PC-9 (cell line): ENCODE measurements around the gene KBTBD13. TPM values are rescaled to one million over a fixed set of nuclear protein-coding genes. Genes with fewer than 3 reads are reported as not detected.

ENCODE experiments used
- BruUV-seq: library from RNA; stranded (reverse); fragments of 400-500 nt; replicated peaks from 2 replicates; lab custom pipeline; 2021; lab: Mats Ljungman, UMichigan
- CTCF ChIA-PET: fragments of 300-600 bp; sonication (Branson Sonifier 250); formaldehyde crosslinking; loops from one replicate; lab custom pipeline; 2022; ENCODE audit warnings: antibody characterized with exemption; lab: Charles Lee
- POLR2A ChIA-PET: fragments of 300-600 bp; sonication (Branson Sonifier 250); formaldehyde crosslinking; loops from one replicate; lab custom pipeline; 2022; ENCODE audit warnings: antibody characterized with exemption; ENCODE audit not compliant: unreplicated experiment; lab: Charles Lee
- DNase-seq, 2 experiments: peaks; one replicate each; pipeline versions ENCODE4 v3.0.0 to v3.0.0-alpha.2; 2015 to 2022; ENCODE audit warnings: mixed read lengths in 1 of 2
- H2AFZ ChIP-seq: fragments of 200-600 bp; sonication (generic); 2 replicates; pipeline ENCODE4 v1.8.1; 2017; ENCODE audit warnings: antibody characterized with exemption
- H3F3A ChIP-seq: fragments of 200-600 bp; sonication (generic); 2 replicates; pipeline ENCODE4 v1.8.1; 2017; ENCODE audit warnings: antibody characterized with exemption, mild to moderate bottlenecking, low read depth; ENCODE audit not compliant: insufficient read depth
- H3K27ac ChIP-seq: fragments of 200-600 bp; sonication (generic); 2 replicates; pipeline ENCODE4 v1.6.1; 2016; ENCODE audit warnings: mixed run types
- H3K27me3 ChIP-seq: fragments of 200-600 bp; sonication (generic); 2 replicates; pipeline ENCODE4 v1.6.1; 2016; ENCODE audit warnings: low read depth, mixed run types; ENCODE audit not compliant: insufficient read depth
- H3K36me3 ChIP-seq: fragments of 200-600 bp; sonication (generic); 2 replicates; pipeline ENCODE4 v1.6.1; 2016; ENCODE audit warnings: low read depth, mixed run types
- H3K4me1 ChIP-seq: fragments of 200-600 bp; sonication (generic); replicated peaks from 2 replicates; pipeline ENCODE4 v1.6.1; 2016; ENCODE audit warnings: mixed run types; ENCODE audit not compliant: insufficient read depth
- H3K4me2 ChIP-seq: fragments of 200-600 bp; sonication (generic); 2 replicates; pipeline ENCODE4 v1.6.1; 2017; ENCODE audit warnings: mixed run types
- H3K4me3 ChIP-seq: fragments of 200-600 bp; sonication (generic); 2 replicates; pipeline ENCODE4 v1.6.1; 2016; ENCODE audit warnings: mixed run types
- H3K79me2 ChIP-seq: fragments of 200-600 bp; sonication (generic); 2 replicates; pipeline ENCODE4 v1.6.1; 2017; ENCODE audit warnings: low read depth, mixed run types
- H3K9me2 ChIP-seq: fragments of 200-600 bp; sonication (generic); 2 replicates; pipeline ENCODE4 v1.8.1; 2017; ENCODE audit warnings: mild to moderate bottlenecking; ENCODE audit not compliant: insufficient read depth
- H3K9me3 ChIP-seq: fragments of 200-600 bp; sonication (generic); 2 replicates; pipeline ENCODE4 v1.8.1; 2016; ENCODE audit warnings: low read depth; ENCODE audit not compliant: insufficient read depth
- H4K20me1 ChIP-seq: fragments of 200-600 bp; sonication (generic); 2 replicates; pipeline ENCODE4 v1.8.1; 2017; ENCODE audit not compliant: insufficient read depth
- EZH2 ChIP-seq: fragments of 200-600 bp; sonication (generic); IDR thresholded peaks from 2 replicates; pipeline ENCODE4 v1.8.0; 2017; ENCODE audit warnings: antibody characterized with exemption, low read depth
- intact Hi-C: fragments of 100-400 bp; cut with micrococcal nuclease; formaldehyde crosslinking; loops from one replicate; pipeline ENCODE4 v1.10.0; 2022; ENCODE audit not compliant: unreplicated experiment
- total RNA-seq: library from RNA; stranded (reverse); gene quantifications from 2 replicates; pipeline ENCODE4 v1.2.3, GENCODE V29; 2021
- TF ChIP-seq, protein P1 (sequence below): fragments of 200-600 bp; sonication (generic); conservative IDR thresholded peaks from 2 replicates; pipeline ENCODE4 v1.6.1; 2017; ENCODE audit warnings: mixed run types, antibody characterized with exemption, mild to moderate bottlenecking, moderate library complexity

KBTBD13 gene
- total RNA-seq, 1 experiment from 2014 or later = not detected

DNA sequence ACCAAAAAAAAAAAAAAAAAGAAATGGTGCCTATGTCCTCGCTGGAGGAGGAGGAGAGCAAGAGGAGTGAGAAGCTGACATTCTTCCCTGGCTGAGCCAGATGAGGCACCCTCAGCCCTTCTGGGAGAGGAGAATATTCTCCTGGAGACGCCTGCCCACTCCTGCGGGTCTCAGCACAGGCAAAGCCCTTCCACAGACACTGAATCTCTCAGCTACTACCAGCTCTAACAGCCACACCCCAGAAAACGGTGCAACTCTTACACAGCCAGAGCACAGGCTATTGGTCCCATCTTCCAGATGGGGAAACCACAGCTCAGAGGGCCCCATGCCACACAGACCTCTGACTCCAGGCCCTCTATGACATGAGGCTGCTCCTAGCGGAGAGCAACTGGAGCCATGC, 14.5 kb upstream of the KBTBD13 start:
- Histone ChIP-seq H3K36me3 (no peaks in the 10 kb centered on the region), H3K9me3 (no peaks in the 10 kb centered on the region; the same call in 1 of the 2 replicates), H4K20me1 (no peaks in the 10 kb centered on the region), H3K79me2 (no peaks in the 10 kb centered on the region), H3F3A (no peaks in the 10 kb centered on the region), H3K4me1 (peaks cover 11% of the 10 kb centered on the region), H3K4me2 (no peak overlapping the region), H3K27me3 (no peaks in the 10 kb centered on the region; the same call in 1 of the 2 replicates), H2AFZ (no peak overlapping the region), H3K27ac (no peak overlapping the region), H3K9me2 (no peaks in the 10 kb centered on the region), H3K4me3 (no peak overlapping the region)
- DNase-seq = no peak
- BruUV-seq = no TSS peak
- ChIA-PET CTCF (interaction anchor here (0.6 to 0.9 kb wide), 4 partner anchors 12 to 271 kb away, joined by 3 to 11 read pairs (median 4); no protein-coding TSS in a partner anchor), POLR2A (no interaction called here)
- intact Hi-C loops = no loop called here
- TF ChIP-seq EZH2 = no peak
- TF ChIP-seq, protein P1, sequence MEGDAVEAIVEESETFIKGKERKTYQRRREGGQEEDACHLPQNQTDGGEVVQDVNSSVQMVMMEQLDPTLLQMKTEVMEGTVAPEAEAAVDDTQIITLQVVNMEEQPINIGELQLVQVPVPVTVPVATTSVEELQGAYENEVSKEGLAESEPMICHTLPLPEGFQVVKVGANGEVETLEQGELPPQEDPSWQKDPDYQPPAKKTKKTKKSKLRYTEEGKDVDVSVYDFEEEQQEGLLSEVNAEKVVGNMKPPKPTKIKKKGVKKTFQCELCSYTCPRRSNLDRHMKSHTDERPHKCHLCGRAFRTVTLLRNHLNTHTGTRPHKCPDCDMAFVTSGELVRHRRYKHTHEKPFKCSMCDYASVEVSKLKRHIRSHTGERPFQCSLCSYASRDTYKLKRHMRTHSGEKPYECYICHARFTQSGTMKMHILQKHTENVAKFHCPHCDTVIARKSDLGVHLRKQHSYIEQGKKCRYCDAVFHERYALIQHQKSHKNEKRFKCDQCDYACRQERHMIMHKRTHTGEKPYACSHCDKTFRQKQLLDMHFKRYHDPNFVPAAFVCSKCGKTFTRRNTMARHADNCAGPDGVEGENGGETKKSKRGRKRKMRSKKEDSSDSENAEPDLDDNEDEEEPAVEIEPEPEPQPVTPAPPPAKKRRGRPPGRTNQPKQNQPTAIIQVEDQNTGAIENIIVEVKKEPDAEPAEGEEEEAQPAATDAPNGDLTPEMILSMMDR = no peak

- Histone ChIP-seq H3K9me3 (no peaks in the 10 kb centered on the region; the same call in 1 of the 2 replicates), H3K27ac (no peak overlapping the region), H3K4me3 (no peak overlapping the region), H2AFZ (no peak overlapping the region), H3F3A (no peaks in the 10 kb centered on the region), H3K9me2 (no peaks in the 10 kb centered on the region), H3K4me2 (no peak overlapping the region), H4K20me1 (no peaks in the 10 kb centered on the region), H3K36me3 (no peaks in the 10 kb centered on the region), H3K79me2 (no peaks in the 10 kb centered on the region), H3K4me1 (peaks cover 6% of the 10 kb centered on the region), H3K27me3 (no peaks in the 10 kb centered on the region; the same call in 1 of the 2 replicates)
- ChIA-PET POLR2A (interaction anchor here (0.6 kb wide), 1 partner anchor 249 kb away, joined by 7 read pairs; no protein-coding TSS in a partner anchor), CTCF (interaction anchor here (0.5 to 0.6 kb wide), 2 partner anchors 12 to 159 kb away, joined by 3 to 4 read pairs; no protein-coding TSS in a partner anchor)
- no peak for DNase-seq
- intact Hi-C loops = no loop called here
- BruUV-seq = no TSS peak
- no peak for TF ChIP-seq EZH2
- TF ChIP-seq, protein P1 = no peak
Measured at GRCh38 chr15:65062726-65063125, 13.8 kb upstream of the KBTBD13 start.

GRCh38 chr15:65066001-65066634, 10.4 kb upstream of the KBTBD13 start:
- no peak for TF ChIP-seq EZH2
- TF ChIP-seq, protein P1 = no peak
- H3K9me3 ChIP-seq = no peaks in the 10 kb centered on the region
- no peak overlapping the region for H2AFZ ChIP-seq
- no peaks in the 10 kb centered on the region for H3K36me3 ChIP-seq
- no peaks in the 10 kb centered on the region for H3F3A ChIP-seq
- no TSS peak for BruUV-seq
- no peak for DNase-seq
- H3K4me2 ChIP-seq = no peak overlapping the region
- ChIA-PET CTCF (no interaction called here), POLR2A (interaction anchor here (0.7 kb wide), 1 partner anchor 52 kb away, joined by 17 read pairs; no protein-coding TSS in a partner anchor)
- H3K4me3 ChIP-seq = no peak overlapping the region
- H3K4me1 ChIP-seq = no peaks in the 10 kb centered on the region
- no peaks in the 10 kb centered on the region for H3K79me2 ChIP-seq
- H3K27ac ChIP-seq = no peak overlapping the region
- no peaks in the 10 kb centered on the region for H4K20me1 ChIP-seq
- H3K27me3 ChIP-seq = no peaks in the 10 kb centered on the region; the same call in 1 of the 2 replicates
- no peaks in the 10 kb centered on the region for H3K9me2 ChIP-seq
- intact Hi-C loops = no loop called here
